BE2C (cell line): Measurements from ENCODE around the gene ACSS1.

Experiments
- DNase-seq: peaks from one replicate; pipeline ENCODE4 v3.0.0-alpha.2; 2020
- H3K27me3 ChIP-seq: fragments of 250-450 bp; sonication (Bioruptor Pico); 2 replicates; pipeline ENCODE4 v1.5.1; 2020; ENCODE audit warnings: mild to moderate bottlenecking
- H3K36me3 ChIP-seq: fragments of 250-450 bp; sonication (Bioruptor Pico); 2 replicates; pipeline ENCODE4 v1.5.1; 2020; ENCODE audit warnings: mild to moderate bottlenecking
- H3K4me1 ChIP-seq: fragments of 250-450 bp; sonication (Bioruptor Pico); 2 replicates; pipeline ENCODE4 v1.5.1; 2020
- H3K4me3 ChIP-seq: 2 replicates; pipeline ENCODE4 v1.5.1; 2011; ENCODE audit warnings: low read depth, low read length
- H3K9me3 ChIP-seq: fragments of 250-450 bp; sonication (Bioruptor Pico); 2 replicates; pipeline ENCODE4 v1.5.1; 2020
- CTCF ChIP-seq: IDR thresholded peaks from 2 replicates; pipeline ENCODE4 v1.5.1; 2012; ENCODE audit warnings: mild to moderate bottlenecking, low read depth, low read length

The ACSS1 gene

GRCh38 chr20:24983896-24984295 is 74.0 kb downstream of the ACSS1 start:
- peaks cover 5% of the 10 kb centered on the region for H3K36me3 ChIP-seq

GRCh38 chr20:24981790-24982189 is 76.1 kb downstream of the ACSS1 start:
- H3K36me3 ChIP-seq, result peaks cover 14% of the 10 kb centered on the region
- no peak overlapping the region for H3K4me3 ChIP-seq
- no peaks in the 10 kb centered on the region for H3K4me1 ChIP-seq

More at GRCh38 chr20:24983896-24984295, 74.0 kb downstream of the ACSS1 start:
- Histone ChIP-seq H3K9me3 (no peaks in the 10 kb centered on the region), H3K4me3 (no peak overlapping the region), H3K27me3 (no peaks in the 10 kb centered on the region), H3K4me1 (no peaks in the 10 kb centered on the region)
- no peak for TF ChIP-seq CTCF
- DNase-seq, result no peak

GRCh38 chr20:24981282-24981681 is 76.7 kb downstream of the ACSS1 start:
- Histone ChIP-seq H3K36me3 (peaks cover 18% of the 10 kb centered on the region), H3K27me3 (no peaks in the 10 kb centered on the region), H3K4me3 (no peak overlapping the region), H3K9me3 (peaks cover 3% of the 10 kb centered on the region; the same call in 1 of the 2 replicates), H3K4me1 (no peaks in the 10 kb centered on the region)
- TF ChIP-seq CTCF, result no peak
- no peak for DNase-seq

More at GRCh38 chr20:24981790-24982189, 76.1 kb downstream of the ACSS1 start:
- TF ChIP-seq CTCF, result no peak
- Histone ChIP-seq H3K9me3 (no peaks in the 10 kb centered on the region), H3K27me3 (no peaks in the 10 kb centered on the region)
- no peak for DNase-seq

- no peak for TF ChIP-seq CTCF
- Histone ChIP-seq H3K36me3 (peaks cover 18% of the 10 kb centered on the region), H3K4me3 (no peak overlapping the region), H3K9me3 (peaks cover 3% of the 10 kb centered on the region; the same call in 1 of the 2 replicates), H3K4me1 (no peaks in the 10 kb centered on the region), H3K27me3 (no peaks in the 10 kb centered on the region)
- no peak for DNase-seq
These were observed 77.5 kb downstream of the ACSS1 start for GRCh38 chr20:24980291-24981053.

GRCh38 chr20:24979036-24979960 is 78.6 kb downstream of the ACSS1 start:
- peaks cover 18% of the 10 kb centered on the region for H3K36me3 ChIP-seq

More at GRCh38 chr20:24979036-24979960, 78.6 kb downstream of the ACSS1 start:
- H3K9me3 ChIP-seq, result peaks cover 3% of the 10 kb centered on the region; the same call in 1 of the 2 replicates
- H3K27me3 ChIP-seq, result no peaks in the 10 kb centered on the region
- no peak overlapping the region for H3K4me3 ChIP-seq
- no peaks in the 10 kb centered on the region for H3K4me1 ChIP-seq
- TF ChIP-seq CTCF, result no peak
- DNase-seq, result no peak
